ENCODE results near the gene ANKRD23.

The ANKRD23 gene

DNA sequence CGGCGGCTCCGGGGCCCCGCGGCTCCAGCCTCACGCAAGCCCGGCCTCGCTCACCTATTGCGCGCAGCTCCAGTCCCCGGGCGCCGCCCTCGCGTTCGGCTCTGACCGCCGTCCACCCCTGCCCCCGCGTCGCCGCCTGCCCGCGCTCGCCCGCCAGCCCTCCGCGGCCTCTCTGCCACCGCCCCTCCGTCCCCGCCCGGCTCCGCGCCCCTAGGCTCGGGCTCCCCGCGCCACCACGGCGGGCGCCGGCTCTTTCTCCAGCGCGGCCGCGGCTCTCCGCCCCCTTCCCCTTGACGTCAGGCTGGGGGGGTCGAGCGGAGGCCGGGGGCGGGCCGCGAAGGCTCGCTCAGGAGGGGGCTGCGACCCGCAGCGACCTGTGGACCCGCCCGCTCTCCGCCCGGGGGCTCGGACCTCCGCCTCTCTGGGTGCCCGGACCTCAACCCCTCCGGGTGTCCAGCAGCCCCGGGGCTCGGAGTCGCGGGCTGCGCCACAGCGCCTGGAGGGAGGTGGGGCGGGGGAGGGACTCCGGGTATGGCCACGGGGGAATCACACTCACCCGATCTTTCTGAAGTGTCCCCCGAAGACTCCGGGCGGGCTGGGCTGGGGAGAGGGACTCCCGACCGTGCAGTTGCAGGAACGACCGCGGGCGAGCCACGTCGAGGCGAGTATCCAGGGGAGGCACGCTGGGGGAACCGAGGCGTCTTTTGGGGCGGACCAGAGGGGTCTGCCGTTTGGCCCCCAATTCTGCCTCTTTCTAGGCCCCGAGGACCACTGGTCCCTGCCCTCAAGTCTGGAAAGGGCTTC, 26.2 kb upstream of the ANKRD23 start, which contains the start of gene SEMA4C:
SEMA4C (minus strand) TSS at position 259 of the 804 bp plus-strand sequence. CDS start 2,194 bp downstream, outside the sequence.
- H3K27ac ChIP-seq (ENCODE audit: low read depth, low read length), result peak within 1 kb of the TSS; percentile 93
- H3K18ac ChIP-seq (ENCODE audit: low read length), result peak within 1 kb of the TSS; percentile 97
- peaks cover 17% of the 10 kb centered on the region for H3K4me1 ChIP-seq (ENCODE audit: control insufficient read depth, low read depth, low read length)
- peak within 1 kb of the TSS; percentile 99 for H3K9ac ChIP-seq (ENCODE audit: low read length)
- no peaks in the 10 kb centered on the region for H3K27me3 ChIP-seq (ENCODE audit: insufficient read depth, low read length, poor library complexity)
- H3K79me2 ChIP-seq (ENCODE audit: control insufficient read depth, insufficient read depth, low read length), result peaks cover 32% of the 10 kb centered on the region
- peak within 1 kb of the TSS; percentile 97 for H3K4ac ChIP-seq (ENCODE audit: low read depth, low read length)
- H3K4me3 ChIP-seq (ENCODE audit: low read length), result peak within 1 kb of the TSS; percentile 91
- peak within 1 kb of the TSS; percentile 89 for H4K8ac ChIP-seq (ENCODE audit: low read depth, low read length)
- H2BK5ac ChIP-seq (ENCODE audit: low read length), result peak within 1 kb of the TSS; percentile 76
- peak within 1 kb of the TSS; percentile 96 for H3K56ac ChIP-seq (ENCODE audit: low read length)
- peak; percentile 57 for DNase-seq
- peaks cover 25% of the 10 kb centered on the region for H3K79me1 ChIP-seq (ENCODE audit: low read length)
- H3K36me3 ChIP-seq (ENCODE audit: control insufficient read depth, insufficient read depth, low read length), result peaks cover 10% of the 10 kb centered on the region
- no CpG with 5 or more reads among the region's 93 CpGs for WGBS (ENCODE audit: extremely low coverage, insufficient coverage, low lambda C conversion rate)
- H2BK15ac ChIP-seq (replicated peaks; ENCODE audit: low read depth), result no peak within 1 kb of the TSS
- peak within 1 kb of the TSS; percentile 85 for H3K4me2 ChIP-seq (ENCODE audit: low read length)
- peak within 1 kb of the TSS; percentile 48 for H2AK5ac ChIP-seq (ENCODE audit: low read length)
- peak within 1 kb of the TSS; percentile 73 for H2BK120ac ChIP-seq (ENCODE audit: low read depth, low read length)
- H4K5ac ChIP-seq (ENCODE audit: low read length), result no peak within 1 kb of the TSS
- H3K23ac ChIP-seq (ENCODE audit: low read length), result peak within 1 kb of the TSS; percentile 66

DNA sequence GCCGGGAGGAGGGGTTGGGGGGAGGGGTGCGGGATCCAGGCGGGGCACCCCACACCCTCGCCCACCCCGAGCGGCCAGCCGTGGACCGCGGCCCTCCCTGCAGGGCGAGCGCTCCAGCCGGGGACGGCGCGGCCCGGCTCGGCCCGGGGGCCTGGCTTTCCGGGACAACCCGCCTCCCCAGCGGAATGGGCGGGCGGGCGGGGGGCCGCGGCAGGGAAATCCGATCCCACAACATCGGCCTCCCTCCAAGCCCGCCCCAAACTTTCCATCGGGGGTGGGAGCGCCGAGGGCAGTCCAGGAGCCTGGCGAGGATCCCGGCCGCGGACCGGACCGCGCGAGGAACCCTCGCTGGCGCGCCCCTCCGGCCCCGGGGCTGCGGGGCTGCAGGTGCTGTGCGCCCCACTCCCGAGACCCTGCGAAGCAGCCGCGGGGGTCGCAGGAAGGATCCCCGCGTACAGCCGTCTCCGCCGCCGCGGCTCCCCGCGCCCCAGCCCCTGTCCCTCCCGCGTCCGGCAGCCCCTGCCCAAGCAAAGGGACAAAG, 25.5 kb upstream of the ANKRD23 start:
- Histone ChIP-seq H3K4me1 (ENCODE audit: control insufficient read depth, low read depth, low read length) (peaks cover 17% of the 10 kb centered on the region), H3K23ac (ENCODE audit: low read length) (peak overlapping the region; percentile 66), H3K56ac (ENCODE audit: low read length) (peak overlapping the region; percentile 96), H3K4me2 (ENCODE audit: low read length) (peak overlapping the region; percentile 18), H2BK15ac (replicated peaks; ENCODE audit: low read depth) (no peak overlapping the region), H3K4me3 (ENCODE audit: low read length) (peak overlapping the region; percentile 91), H2BK5ac (ENCODE audit: low read length) (peak overlapping the region; percentile 76), H3K9ac (ENCODE audit: low read length) (peak overlapping the region; percentile 99), H3K27ac (ENCODE audit: low read depth, low read length) (peak overlapping the region; percentile 93), H3K18ac (ENCODE audit: low read length) (peak overlapping the region; percentile 97), H3K27me3 (ENCODE audit: insufficient read depth, low read length, poor library complexity) (no peaks in the 10 kb centered on the region), H3K36me3 (ENCODE audit: control insufficient read depth, insufficient read depth, low read length) (peaks cover 14% of the 10 kb centered on the region), H3K79me2 (ENCODE audit: control insufficient read depth, insufficient read depth, low read length) (peaks cover 32% of the 10 kb centered on the region), H3K79me1 (ENCODE audit: low read length) (peaks cover 25% of the 10 kb centered on the region), H2BK120ac (ENCODE audit: low read depth, low read length) (peak overlapping the region; percentile 73), H4K5ac (ENCODE audit: low read length) (no peak overlapping the region), H2AK5ac (ENCODE audit: low read length) (no peak overlapping the region), H4K8ac (ENCODE audit: low read depth, low read length) (peak overlapping the region; percentile 89), H3K4ac (ENCODE audit: low read depth, low read length) (peak overlapping the region; percentile 97)
- WGBS (ENCODE audit: extremely low coverage, insufficient coverage, low lambda C conversion rate), result no CpG with 5 or more reads among the region's 64 CpGs
- DNase-seq, result peak; percentile 77

DNA sequence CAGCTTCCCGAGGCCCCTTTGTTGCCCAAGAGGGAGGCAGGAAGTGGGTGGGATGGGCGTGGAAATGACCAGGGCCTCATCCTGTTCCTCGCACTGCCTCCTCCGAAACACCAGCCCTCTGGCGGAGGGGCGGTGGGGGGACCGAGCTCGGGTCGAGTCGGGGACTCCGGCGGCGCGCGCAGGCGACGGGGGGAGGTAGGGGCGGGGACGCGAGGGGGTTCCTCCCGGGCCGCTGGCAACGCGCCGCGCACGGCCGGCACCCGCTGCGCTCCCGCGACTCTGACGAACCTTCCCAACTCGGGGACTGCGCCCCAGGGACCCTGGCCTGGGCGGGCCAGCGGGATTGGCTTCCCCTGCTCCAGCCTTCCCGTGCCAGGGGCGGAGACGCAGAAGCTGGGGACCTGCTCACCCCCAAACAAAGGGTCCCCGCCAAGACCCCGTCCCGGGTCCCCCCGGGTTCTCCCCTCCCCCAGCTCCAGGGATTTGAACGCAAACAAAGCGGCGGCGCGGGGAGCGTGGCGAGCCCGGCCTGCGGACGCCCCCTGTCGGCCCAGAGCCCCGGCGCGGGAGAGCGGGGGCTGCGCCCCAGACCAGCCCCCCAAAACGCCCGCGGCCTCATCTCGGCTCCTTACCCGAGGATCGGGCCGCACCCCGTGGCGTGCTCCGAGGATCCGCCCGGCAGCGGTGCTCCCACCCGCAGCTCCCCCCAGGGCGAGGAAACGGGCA, 24.9 kb upstream of the ANKRD23 start:
- WGBS (ENCODE audit: extremely low coverage, insufficient coverage, low lambda C conversion rate), result no CpG with 5 or more reads among the region's 76 CpGs
- H3K4ac ChIP-seq (ENCODE audit: low read depth, low read length), result peak overlapping the region; percentile 97
- H2AK5ac ChIP-seq (ENCODE audit: low read length), result no peak overlapping the region
- peak overlapping the region; percentile 93 for H3K56ac ChIP-seq (ENCODE audit: low read length)
- peaks cover 11% of the 10 kb centered on the region for H3K4me1 ChIP-seq (ENCODE audit: control insufficient read depth, low read depth, low read length)
- H3K79me2 ChIP-seq (ENCODE audit: control insufficient read depth, insufficient read depth, low read length), result peaks cover 32% of the 10 kb centered on the region
- H4K5ac ChIP-seq (ENCODE audit: low read length), result no peak overlapping the region
- H3K79me1 ChIP-seq (ENCODE audit: low read length), result peaks cover 25% of the 10 kb centered on the region
- peak; percentile 93 for DNase-seq
- peak overlapping the region; percentile 83 for H4K8ac ChIP-seq (ENCODE audit: low read depth, low read length)
- H3K27ac ChIP-seq (ENCODE audit: low read depth, low read length), result peak overlapping the region; percentile 93
- H3K36me3 ChIP-seq (ENCODE audit: control insufficient read depth, insufficient read depth, low read length), result peaks cover 21% of the 10 kb centered on the region
- no peak overlapping the region for H2BK15ac ChIP-seq (replicated peaks; ENCODE audit: low read depth)
- peak overlapping the region; percentile 73 for H2BK120ac ChIP-seq (ENCODE audit: low read depth, low read length)
- H3K18ac ChIP-seq (ENCODE audit: low read length), result peak overlapping the region; percentile 97
- H3K4me3 ChIP-seq (ENCODE audit: low read length), result peak overlapping the region; percentile 91
- peak overlapping the region; percentile 95 for H3K4me2 ChIP-seq (ENCODE audit: low read length)
- no peaks in the 10 kb centered on the region for H3K27me3 ChIP-seq (ENCODE audit: insufficient read depth, low read length, poor library complexity)
- H3K9ac ChIP-seq (ENCODE audit: low read length), result peak overlapping the region; percentile 99
- H2BK5ac ChIP-seq (ENCODE audit: low read length), result peak overlapping the region; percentile 82
- peak overlapping the region; percentile 66 for H3K23ac ChIP-seq (ENCODE audit: low read length)

DNA sequence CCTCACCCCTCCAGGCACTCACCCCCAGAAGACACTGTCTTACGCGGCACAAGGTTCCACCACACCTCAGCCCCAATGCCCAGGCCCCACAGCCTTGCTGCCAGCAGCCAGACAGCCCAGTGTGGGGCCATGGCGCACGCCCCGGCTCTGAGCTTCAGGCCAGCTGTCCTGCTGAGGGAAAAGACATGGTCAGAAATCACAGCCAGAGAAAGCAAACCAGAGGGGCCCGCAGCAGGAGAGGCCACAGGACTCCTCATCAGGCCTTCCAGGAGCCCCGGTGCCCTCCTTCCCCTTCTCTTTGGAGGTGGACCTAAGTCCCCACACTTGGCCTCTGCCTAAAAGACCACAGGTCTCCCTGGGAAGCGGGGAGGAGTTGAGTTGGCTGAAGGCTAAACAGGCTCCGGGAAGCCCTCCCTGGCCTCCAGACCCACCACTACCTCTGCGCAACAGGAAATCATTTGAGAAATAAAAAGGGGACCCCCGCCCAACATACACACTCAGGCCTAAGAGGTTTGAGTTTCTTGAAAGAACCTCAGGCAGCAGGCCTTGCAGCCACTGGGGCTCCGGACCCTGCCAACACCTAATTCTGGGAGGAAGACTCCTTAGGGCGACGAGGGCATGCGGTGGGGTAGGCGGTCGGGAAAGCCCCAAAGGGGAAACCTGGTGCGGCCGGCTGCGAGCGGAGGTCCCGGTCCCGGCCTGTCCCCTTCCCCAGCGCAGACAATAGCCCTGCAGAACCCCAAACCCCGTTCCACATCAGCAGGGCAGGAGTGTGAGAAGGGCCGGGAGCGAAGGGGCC, 24.1 kb upstream of the ANKRD23 start:
- peak overlapping the region; percentile 0 for H2BK5ac ChIP-seq (ENCODE audit: low read length)
- H3K9ac ChIP-seq (ENCODE audit: low read length), result peak overlapping the region; percentile 99
- WGBS (ENCODE audit: extremely low coverage, insufficient coverage, low lambda C conversion rate), result no CpG with 5 or more reads among the region's 27 CpGs
- H3K4me1 ChIP-seq (ENCODE audit: control insufficient read depth, low read depth, low read length), result peaks cover 8% of the 10 kb centered on the region
- no peak overlapping the region for H4K5ac ChIP-seq (ENCODE audit: low read length)
- peak overlapping the region; percentile 95 for H3K4me2 ChIP-seq (ENCODE audit: low read length)
- peaks cover 27% of the 10 kb centered on the region for H3K36me3 ChIP-seq (ENCODE audit: control insufficient read depth, insufficient read depth, low read length)
- peak overlapping the region; percentile 98 for H3K23ac ChIP-seq (ENCODE audit: low read length)
- peak overlapping the region; percentile 89 for H3K18ac ChIP-seq (ENCODE audit: low read length)
- H3K4ac ChIP-seq (ENCODE audit: low read depth, low read length), result peak overlapping the region; percentile 90
- H2BK120ac ChIP-seq (ENCODE audit: low read depth, low read length), result no peak overlapping the region
- H3K79me2 ChIP-seq (ENCODE audit: control insufficient read depth, insufficient read depth, low read length), result peaks cover 32% of the 10 kb centered on the region
- H3K4me3 ChIP-seq (ENCODE audit: low read length), result peak overlapping the region; percentile 91
- H3K79me1 ChIP-seq (ENCODE audit: low read length), result peaks cover 27% of the 10 kb centered on the region
- H3K27ac ChIP-seq (ENCODE audit: low read depth, low read length), result peak overlapping the region; percentile 34
- no peak overlapping the region for H2BK15ac ChIP-seq (replicated peaks; ENCODE audit: low read depth)
- no peaks in the 10 kb centered on the region for H3K27me3 ChIP-seq (ENCODE audit: insufficient read depth, low read length, poor library complexity)
- H4K8ac ChIP-seq (ENCODE audit: low read depth, low read length), result no peak overlapping the region
- DNase-seq, result peak; percentile 26
- H2AK5ac ChIP-seq (ENCODE audit: low read length), result peak overlapping the region; percentile 8
- H3K56ac ChIP-seq (ENCODE audit: low read length), result peak overlapping the region; percentile 93
